Tibial artery (tissue), 4 donors: ENCODE data around the gene ANXA10.
"Not testable (repeated sequence)": the region's sequence is repeated elsewhere in the genome, so short reads cannot be mapped to it uniquely, and the experiment has no call there.

Source experiments
- DNase-seq, 2 donors: peaks; one replicate each; pipeline ENCODE4 v3.0.0-alpha.2; 2019
- H3K27ac ChIP-seq, 2 donors: fragments of 200-600 bp; sonication (generic) in 1 of 2; 1 replicate in 1 of 2; 2 replicates in 1 of 2; pipeline ENCODE4 v1.5.1; 2018 to 2019; ENCODE audit warnings: mild to moderate bottlenecking in 1 of 2
- H3K27me3 ChIP-seq, 2 donors: fragments of 200-600 bp; sonication (generic) in 1 of 2; one replicate each; pipeline versions ENCODE4 v1.5.1 to v1.6.0; 2016 to 2019
- H3K36me3 ChIP-seq, 3 donors: fragments of 200-600 bp; sonication (generic) in 2 of 3; one replicate each; pipeline ENCODE4 v1.5.1; 2016 to 2019; ENCODE audit warnings: mild to moderate bottlenecking in 2 of 3
- H3K4me1 ChIP-seq, 4 donors: fragments of 200-600 bp; sonication (generic) in 2 of 4; 1 replicate in 3 of 4; 2 replicates in 1 of 4; pipeline ENCODE4 v1.5.1; 2016 to 2019
- H3K4me3 ChIP-seq, 2 donors: fragments of 200-600 bp; sonication (generic) in 1 of 2; 1 replicate in 1 of 2; 2 replicates in 1 of 2; pipeline ENCODE4 v1.5.1; 2018 to 2019; ENCODE audit warnings: mild to moderate bottlenecking in 2 of 2
- H3K9me3 ChIP-seq, 3 donors: fragments of 200-600 bp; sonication (generic) in 1 of 3; one replicate each; pipeline ENCODE4 v1.5.1; 2016 to 2019
- CTCF ChIP-seq, 2 experiments: fragments of 200-600 bp in 1 of 2; fragments of 450-650 bp in 1 of 2; IDR thresholded peaks; one replicate each; pipeline ENCODE4 v1.5.1; 2017 to 2019; ENCODE audit warnings: antibody characterized with exemption in 2 of 2, mild to moderate bottlenecking in 1 of 2, moderate library complexity in 1 of 2
- intact Hi-C: fragments of 100-400 bp; cut with DNase I; formaldehyde crosslinking; loops from one replicate; pipeline ENCODE4 v1.15.0; 2023; ENCODE audit warnings: low total_unique reads

The ANXA10 gene

GRCh38 chr4:168199260-168199957 is 107.1 kb downstream of the ANXA10 start:
- Histone ChIP-seq H3K9me3 (peaks cover 0 to 17% (median 16%) of the 10 kb centered on the region in 3 donors), H3K27ac (no peak overlapping the region), H3K4me1 (no peaks in the 10 kb centered on the region), H3K36me3 (no peaks in the 10 kb centered on the region), H3K27me3 (no peaks in the 10 kb centered on the region), H3K4me3 (no peak overlapping the region)
- TF ChIP-seq CTCF (IDR thresholded peaks at IDR 0.05) = no peak
- intact Hi-C loops = no loop called here
- DNase-seq = no peak

- no peak for DNase-seq
- Histone ChIP-seq H3K4me3 (no peak overlapping the region), H3K4me1 (no peaks in the 10 kb centered on the region), H3K36me3 (no peaks in the 10 kb centered on the region), H3K9me3 (peaks cover 0 to 17% (median 17%) of the 10 kb centered on the region in 3 donors), H3K27me3 (no peaks in the 10 kb centered on the region), H3K27ac (no peak overlapping the region)
- intact Hi-C loops = no loop called here
- no peak for TF ChIP-seq CTCF (IDR thresholded peaks at IDR 0.05)
Observed at GRCh38 chr4:168200685-168201084, 108.3 kb downstream of the ANXA10 start.

GRCh38 chr4:168203233-168203911 is 111.0 kb downstream of the ANXA10 start:
- H3K27ac ChIP-seq = no peak overlapping the region
- no peaks in the 10 kb centered on the region for H3K36me3 ChIP-seq
- intact Hi-C loops = no loop called here
- H3K9me3 ChIP-seq = peaks cover 0 to 17% (median 17%) of the 10 kb centered on the region in 3 donors
- H3K27me3 ChIP-seq = no peaks in the 10 kb centered on the region
- DNase-seq = no peak
- TF ChIP-seq CTCF (IDR thresholded peaks at IDR 0.05) = no peak
- H3K4me1 ChIP-seq = no peaks in the 10 kb centered on the region
- no peak overlapping the region for H3K4me3 ChIP-seq

GRCh38 chr4:168208957-168209614 is 116.7 kb downstream of the ANXA10 start:
- no peak for DNase-seq
- H3K4me3 ChIP-seq = no peak overlapping the region
- TF ChIP-seq CTCF (IDR thresholded peaks at IDR 0.05) = no peak

GRCh38 chr4:168212656-168213055 is 120.3 kb downstream of the ANXA10 start:
- Histone ChIP-seq H3K4me3 (no peak overlapping the region), H3K4me1 (no peaks in the 10 kb centered on the region), H3K36me3 (peaks cover 14 to 29% (median 23%) of the 10 kb centered on the region in 3 donors), H3K27me3 (no peaks in the 10 kb centered on the region), H3K9me3 (peaks cover 0 to 12% (median 0%) of the 10 kb centered on the region in 3 donors), H3K27ac (no peak overlapping the region)
- intact Hi-C loops = no loop called here
- no peak for DNase-seq
- TF ChIP-seq CTCF (IDR thresholded peaks at IDR 0.05) = no peak

More at GRCh38 chr4:168208957-168209614, 116.7 kb downstream of the ANXA10 start:
- Histone ChIP-seq H3K36me3 (peaks cover 0 to 6% (median 0%) of the 10 kb centered on the region in 3 donors), H3K27ac (no peak overlapping the region), H3K9me3 (peaks cover 0 to 10% (median 0%) of the 10 kb centered on the region in 3 donors), H3K27me3 (no peaks in the 10 kb centered on the region), H3K4me1 (no peaks in the 10 kb centered on the region)
- intact Hi-C loops = no loop called here

- intact Hi-C loops, H3K27me3 ChIP-seq, DNase-seq, H3K27ac ChIP-seq, H3K4me3 ChIP-seq, H3K4me1 ChIP-seq: not testable (repeated sequence)
- H3K36me3 ChIP-seq = peaks cover 19 to 37% (median 30%) of the 10 kb centered on the region in 3 donors
- H3K9me3 ChIP-seq = peaks cover 0 to 17% (median 0%) of the 10 kb centered on the region in 3 donors
Observed at GRCh38 chr4:168213511-168213910, 121.2 kb downstream of the ANXA10 start.
